Karpas-422 (cell line): ENCODE data around the gene CTAGE8. TPM values are rescaled to one million over a fixed set of nuclear protein-coding genes. Genes with fewer than 3 reads are reported as not detected.
"Not testable (repeated sequence)": the region's sequence is repeated elsewhere in the genome, so short reads cannot be mapped to it uniquely, and the experiment has no call there.

Experiments
- DNase-seq: peaks from one replicate; pipeline ENCODE4 v3.0.0-alpha.2; 2015
- H2AFZ ChIP-seq: fragments of 200-600 bp; sonication (generic); 2 replicates; pipeline ENCODE4 v1.6.1; 2014; ENCODE audit warnings: antibody characterized with exemption, low read length, mixed read lengths
- H3K27ac ChIP-seq: fragments of 200-600 bp; sonication (generic); 2 replicates; pipeline ENCODE4 v1.5.1; 2014; ENCODE audit warnings: mild to moderate bottlenecking, low read length, moderate library complexity
- H3K27me3 ChIP-seq: fragments of 200-600 bp; sonication (generic); 2 replicates; pipeline ENCODE4 v1.6.1; 2014; ENCODE audit warnings: low read length, mixed read lengths
- H3K36me3 ChIP-seq: fragments of 200-600 bp; sonication (generic); 2 replicates; pipeline ENCODE4 v1.6.1; 2014; ENCODE audit warnings: low read length, mixed read lengths; ENCODE audit not compliant: insufficient read depth
- H3K4me1 ChIP-seq: fragments of 200-600 bp; sonication (generic); 2 replicates; pipeline ENCODE4 v1.6.1; 2014; ENCODE audit warnings: mild to moderate bottlenecking, low read length, mixed read lengths
- H3K4me2 ChIP-seq: fragments of 200-600 bp; sonication (generic); 2 replicates; pipeline ENCODE4 v1.6.1; 2014; ENCODE audit warnings: low read length, low read depth, mild to moderate bottlenecking; ENCODE audit not compliant: poor library complexity, severe bottlenecking
- H3K4me3 ChIP-seq: fragments of 200-600 bp; sonication (generic); 2 replicates; pipeline ENCODE4 v1.5.1; 2014; ENCODE audit warnings: mild to moderate bottlenecking, antibody characterized with exemption, low read length, mixed read lengths
- H3K79me2 ChIP-seq: fragments of 200-600 bp; sonication (generic); 2 replicates; pipeline ENCODE4 v1.6.1; 2014; ENCODE audit warnings: mild to moderate bottlenecking, low read length, mixed read lengths
- H3K9ac ChIP-seq: fragments of 200-600 bp; sonication (generic); 2 replicates; pipeline ENCODE4 v1.6.0; 2014; ENCODE audit warnings: low read length
- H3K9me2 ChIP-seq: fragments of 200-600 bp; sonication (generic), shearing (Covaris generic); replicated peaks from 2 replicates; pipeline ENCODE4 v1.6.0; 2014; ENCODE audit warnings: mild to moderate bottlenecking, low read length, moderate library complexity; ENCODE audit not compliant: insufficient read depth
- H3K9me3 ChIP-seq: fragments of 300-700, 200-600 bp; sonication (generic); 2 replicates; pipeline ENCODE4 v1.6.1; 2014; ENCODE audit warnings: low read length, mixed read lengths
- H4K20me1 ChIP-seq: fragments of 200-600 bp; sonication (generic); 2 replicates; pipeline ENCODE4 v1.6.1; 2014; ENCODE audit warnings: mild to moderate bottlenecking, antibody characterized with exemption, low read length, low read depth; ENCODE audit not compliant: insufficient read depth
- total RNA-seq: library from RNA; depleted of rRNA; stranded (reverse); fragments of >200 nt; shearing (Covaris generic); gene quantifications from 2 replicates; pipeline ENCODE4 v1.2.3, GENCODE V29; 2014; ENCODE audit warnings: low replicate concordance

CTAGE8 gene
- total RNA-seq, 1 experiment from 2014 or later: not detected

- not testable (repeated sequence) for H3K9ac ChIP-seq, H3K36me3 ChIP-seq, H2AFZ ChIP-seq, H3K9me2 ChIP-seq, H4K20me1 ChIP-seq, H3K4me2 ChIP-seq, H3K27me3 ChIP-seq, H3K79me2 ChIP-seq, DNase-seq, H3K9me3 ChIP-seq, H3K4me3 ChIP-seq, H3K27ac ChIP-seq, H3K4me1 ChIP-seq
Observed at GRCh38 chr7:144275281-144275680, 6.2 kb upstream of the CTAGE8 start.

GRCh38 chr7:144264692-144265091 is 4.4 kb downstream of the CTAGE8 start, which contains the start of gene OR2A7:
OR2A7 (minus strand) TSS chr7:144264792; CDS start chr7:144259628, 5,164 bp downstream.
- H4K20me1 ChIP-seq, H3K9me3 ChIP-seq, H3K27me3 ChIP-seq, H3K27ac ChIP-seq, H3K9ac ChIP-seq, H3K79me2 ChIP-seq, DNase-seq, H3K4me3 ChIP-seq, H3K4me1 ChIP-seq, H2AFZ ChIP-seq, H3K36me3 ChIP-seq, H3K4me2 ChIP-seq, H3K9me2 ChIP-seq: not testable (repeated sequence)

GRCh38 chr7:144262128-144262527 is 7.0 kb downstream of the CTAGE8 start:
- not testable (repeated sequence) for H4K20me1 ChIP-seq, H3K9ac ChIP-seq, H3K4me2 ChIP-seq, H3K4me1 ChIP-seq, H3K27me3 ChIP-seq, H3K9me3 ChIP-seq, DNase-seq, H3K9me2 ChIP-seq, H3K36me3 ChIP-seq, H3K79me2 ChIP-seq, H3K4me3 ChIP-seq, H3K27ac ChIP-seq, H2AFZ ChIP-seq

GRCh38 chr7:144259067-144259466 is 10.0 kb downstream of the CTAGE8 start:
- not testable (repeated sequence) for H2AFZ ChIP-seq, DNase-seq, H3K4me1 ChIP-seq

GRCh38 chr7:144256112-144256511 is 13.0 kb downstream of the CTAGE8 start:
- Histone ChIP-seq H3K9me2 (no peaks in the 10 kb centered on the region), H3K36me3 (no peaks in the 10 kb centered on the region), H4K20me1 (no peaks in the 10 kb centered on the region), H3K27ac (no peak overlapping the region), H3K4me1 (no peaks in the 10 kb centered on the region), H2AFZ (no peak overlapping the region), H3K27me3 (no peaks in the 10 kb centered on the region), H3K4me3 (no peak overlapping the region), H3K4me2 (no peak overlapping the region), H3K9ac (no peak overlapping the region), H3K9me3 (no peaks in the 10 kb centered on the region), H3K79me2 (no peaks in the 10 kb centered on the region)
- DNase-seq: no peak

More at GRCh38 chr7:144259067-144259466, 10.0 kb downstream of the CTAGE8 start:
- not testable (repeated sequence) for H4K20me1 ChIP-seq, H3K9ac ChIP-seq, H3K27me3 ChIP-seq, H3K36me3 ChIP-seq, H3K9me3 ChIP-seq, H3K4me3 ChIP-seq, H3K79me2 ChIP-seq, H3K4me2 ChIP-seq, H3K27ac ChIP-seq, H3K9me2 ChIP-seq

- no peaks in the 10 kb centered on the region for H3K9me3 ChIP-seq
- no peak overlapping the region for H3K4me3 ChIP-seq
- H3K9ac ChIP-seq: no peak overlapping the region
- H3K27me3 ChIP-seq: no peaks in the 10 kb centered on the region
- no peaks in the 10 kb centered on the region for H3K79me2 ChIP-seq
- no peaks in the 10 kb centered on the region for H3K36me3 ChIP-seq
- H4K20me1 ChIP-seq: no peaks in the 10 kb centered on the region
- no peak overlapping the region for H2AFZ ChIP-seq
- no peaks in the 10 kb centered on the region for H3K4me1 ChIP-seq
- DNase-seq: no peak
- no peak overlapping the region for H3K4me2 ChIP-seq
- H3K9me2 ChIP-seq: no peaks in the 10 kb centered on the region
- no peak overlapping the region for H3K27ac ChIP-seq
Observed at GRCh38 chr7:144255471-144255897, 13.6 kb downstream of the CTAGE8 start.

GRCh38 chr7:144252307-144252706 is 16.8 kb downstream of the CTAGE8 start:
- not testable (repeated sequence) for H3K4me3 ChIP-seq, DNase-seq, H3K9me2 ChIP-seq, H3K9ac ChIP-seq, H3K4me1 ChIP-seq, H3K4me2 ChIP-seq, H3K79me2 ChIP-seq, H4K20me1 ChIP-seq, H3K9me3 ChIP-seq, H3K27me3 ChIP-seq, H3K27ac ChIP-seq, H2AFZ ChIP-seq, H3K36me3 ChIP-seq

- H3K36me3 ChIP-seq, H3K27me3 ChIP-seq, H3K4me2 ChIP-seq, DNase-seq, H3K27ac ChIP-seq, H3K4me3 ChIP-seq, H3K9me2 ChIP-seq, H4K20me1 ChIP-seq, H3K4me1 ChIP-seq, H2AFZ ChIP-seq, H3K9ac ChIP-seq, H3K9me3 ChIP-seq, H3K79me2 ChIP-seq: not testable (repeated sequence)
Observed at GRCh38 chr7:144247674-144248330, 21.3 kb downstream of the CTAGE8 start.

- H3K4me3 ChIP-seq, DNase-seq, H3K4me2 ChIP-seq, H4K20me1 ChIP-seq, H3K27me3 ChIP-seq, H3K9me2 ChIP-seq, H3K9ac ChIP-seq, H3K79me2 ChIP-seq, H3K27ac ChIP-seq, H3K36me3 ChIP-seq, H3K9me3 ChIP-seq, H3K4me1 ChIP-seq, H2AFZ ChIP-seq: not testable (repeated sequence)
Observed at GRCh38 chr7:144246967-144247366, 22.1 kb downstream of the CTAGE8 start.
